GM10266 (cell line): ENCODE results near the gene GRIK4.

Source experiments
- DNase-seq: peaks from one replicate; pipeline ENCODE4 v3.0.0; 2012; ENCODE audit errors: extremely low spot score
- CTCF ChIP-seq: IDR thresholded peaks from 2 replicates; pipeline ENCODE4 v1.5.1; 2012; ENCODE audit warnings: mild to moderate bottlenecking, low read depth; ENCODE audit not compliant: control insufficient read depth, insufficient read depth; ENCODE audit errors: missing control alignments

GRIK4 gene

GRCh38 chr11:120527111-120527761 is 15.7 kb downstream of the GRIK4 start:
- DNase-seq, result no peak
- TF ChIP-seq CTCF, result no peak

- no peak for TF ChIP-seq CTCF
- DNase-seq, result no peak
Measured at GRCh38 chr11:120528749-120529148, 17.2 kb downstream of the GRIK4 start.

GRCh38 chr11:120529214-120529613 is 17.7 kb downstream of the GRIK4 start:
- no peak for TF ChIP-seq CTCF
- no peak for DNase-seq

- TF ChIP-seq CTCF, result no peak
- no peak for DNase-seq
Measured at GRCh38 chr11:120529911-120530310, 18.4 kb downstream of the GRIK4 start.

GRCh38 chr11:120532082-120532831 is 20.7 kb downstream of the GRIK4 start:
- no peak for DNase-seq
- TF ChIP-seq CTCF, result no peak

- TF ChIP-seq CTCF, result no peak
- no peak for DNase-seq
Measured at GRCh38 chr11:120532832-120533196, 21.3 kb downstream of the GRIK4 start.

- TF ChIP-seq CTCF, result no peak
- DNase-seq, result no peak
Measured at GRCh38 chr11:120536091-120536796, 24.7 kb downstream of the GRIK4 start.
